WERI-Rb-1 (cell line): Measurements from ENCODE around the gene FURIN.

ENCODE experiments used
- DNase-seq: peaks from one replicate; pipeline ENCODE4 v3.0.0-alpha.2; 2020
- H3K27ac ChIP-seq: fragments of 250-450 bp; sonication (Bioruptor Pico); 2 replicates; pipeline ENCODE4 v1.5.1; 2020; ENCODE audit warnings: mild to moderate bottlenecking, moderate library complexity
- H3K27me3 ChIP-seq: fragments of 250-450 bp; sonication (Bioruptor Pico); 2 replicates; pipeline ENCODE4 v1.5.1; 2021; ENCODE audit warnings: mild to moderate bottlenecking, low read depth, moderate library complexity; ENCODE audit not compliant: insufficient read depth, severe bottlenecking
- H3K36me3 ChIP-seq: fragments of 250-450 bp; sonication (Bioruptor Pico); 2 replicates; pipeline ENCODE4 v1.5.1; 2020; ENCODE audit warnings: mild to moderate bottlenecking, moderate library complexity
- H3K4me3 ChIP-seq: 2 replicates; pipeline ENCODE4 v1.5.1; 2011; ENCODE audit warnings: low read depth, mild to moderate bottlenecking, control low read depth, low read length
- H3K9me3 ChIP-seq: fragments of 250-450 bp; sonication (Bioruptor Pico); 2 replicates; pipeline ENCODE4 v1.5.1; 2021; ENCODE audit warnings: mild to moderate bottlenecking, moderate library complexity; ENCODE audit not compliant: severe bottlenecking
- CTCF ChIP-seq: IDR thresholded peaks from 2 replicates; pipeline ENCODE4 v1.5.1; 2011; ENCODE audit warnings: low read depth, mild to moderate bottlenecking, control low read depth, inconsistent platforms, low read length

Gene FURIN

GRCh38 chr15:90889736-90890456 is 21.5 kb downstream of the FURIN start:
- DNase-seq, result no peak

GRCh38 chr15:90890839-90891238 is 22.5 kb downstream of the FURIN start:
- no peak for TF ChIP-seq CTCF
- no peak for DNase-seq
- no peaks in the 10 kb centered on the region for H3K36me3 ChIP-seq

More at GRCh38 chr15:90889736-90890456, 21.5 kb downstream of the FURIN start:
- Histone ChIP-seq H3K27me3 (no peaks in the 10 kb centered on the region), H3K4me3 (no peak overlapping the region), H3K9me3 (no peaks in the 10 kb centered on the region), H3K36me3 (no peaks in the 10 kb centered on the region), H3K27ac (no peak overlapping the region)
- no peak for TF ChIP-seq CTCF

GRCh38 chr15:90891346-90891949 is 23.1 kb downstream of the FURIN start:
- H3K36me3 ChIP-seq, result no peaks in the 10 kb centered on the region
- DNase-seq, result no peak
- no peak for TF ChIP-seq CTCF

More at GRCh38 chr15:90890839-90891238, 22.5 kb downstream of the FURIN start:
- Histone ChIP-seq H3K9me3 (no peaks in the 10 kb centered on the region), H3K4me3 (no peak overlapping the region), H3K27me3 (no peaks in the 10 kb centered on the region), H3K27ac (no peak overlapping the region)

GRCh38 chr15:90892023-90892422 is 23.6 kb downstream of the FURIN start:
- Histone ChIP-seq H3K36me3 (no peaks in the 10 kb centered on the region), H3K27me3 (no peaks in the 10 kb centered on the region), H3K4me3 (no peak overlapping the region), H3K27ac (no peak overlapping the region), H3K9me3 (no peaks in the 10 kb centered on the region)
- no peak for DNase-seq
- TF ChIP-seq CTCF, result no peak

More at GRCh38 chr15:90891346-90891949, 23.1 kb downstream of the FURIN start:
- H3K9me3 ChIP-seq, result no peaks in the 10 kb centered on the region
- no peak overlapping the region for H3K4me3 ChIP-seq
- H3K27me3 ChIP-seq, result no peaks in the 10 kb centered on the region
- H3K27ac ChIP-seq, result no peak overlapping the region

GRCh38 chr15:90892498-90893174 is 24.2 kb downstream of the FURIN start:
- Histone ChIP-seq H3K27me3 (no peaks in the 10 kb centered on the region), H3K9me3 (no peaks in the 10 kb centered on the region), H3K36me3 (no peaks in the 10 kb centered on the region), H3K27ac (no peak overlapping the region), H3K4me3 (no peak overlapping the region)
- no peak for DNase-seq
- TF ChIP-seq CTCF, result no peak
